HG03575 (cell line): Measurements from ENCODE around the gene C1QTNF4.
A peak's percentile ranks its signal among the peaks of the same experiment; 100 is the strongest.

Experiments used
- ATAC-seq: cut with Tn5 transposase; IDR thresholded peaks from one replicate; pipeline ENCODE4 v1.9.1; 2021; ENCODE audit not compliant: unreplicated experiment, insufficient number of reproducible peaks, low FRiP score; ENCODE audit errors: extremely low read depth

The C1QTNF4 gene

GRCh38 chr11:47595967-47596366, 1.8 kb upstream of the C1QTNF4 start:
- ATAC-seq, result no peak

- no peak for ATAC-seq
Observed at GRCh38 chr11:47595029-47595428, 818 bp upstream of the C1QTNF4 start.

- no peak for ATAC-seq
Observed at GRCh38 chr11:47593492-47593933, 698 bp downstream of the C1QTNF4 start.

- no peak for ATAC-seq
Observed at GRCh38 chr11:47592970-47593369, 1.2 kb downstream of the C1QTNF4 start.

- ATAC-seq, result no peak
Observed at GRCh38 chr11:47592251-47592650, 2.0 kb downstream of the C1QTNF4 start.

GRCh38 chr11:47591764-47592163, 2.4 kb downstream of the C1QTNF4 start:
- ATAC-seq, result no peak

- no peak for ATAC-seq
Observed at GRCh38 chr11:47589977-47590861, 4.0 kb downstream of the C1QTNF4 start.

GRCh38 chr11:47589584-47589976, 4.6 kb downstream of the C1QTNF4 start:
- ATAC-seq, result no peak

GRCh38 chr11:47589118-47589517, 5.1 kb downstream of the C1QTNF4 start:
- no peak for ATAC-seq

- ATAC-seq, result no peak
Observed at GRCh38 chr11:47587723-47588326, 6.4 kb downstream of the C1QTNF4 start.

GRCh38 chr11:47587039-47587716, 7.0 kb downstream of the C1QTNF4 start:
- ATAC-seq, result no peak

- no peak for ATAC-seq
Observed at GRCh38 chr11:47586098-47586855, 7.9 kb downstream of the C1QTNF4 start, which contains the start of gene FAM180B. Gene FAM180B (plus strand): TSS chr11:47586678. CDS start chr11:47586769, 91 bp downstream.

- ATAC-seq, result no peak
Observed at GRCh38 chr11:47583844-47584243, 10.4 kb downstream of the C1QTNF4 start.

GRCh38 chr11:47578524-47579494, 15.4 kb downstream of the C1QTNF4 start, which contains the start of the genes KBTBD4 and NDUFS3:
Gene KBTBD4 (minus strand): TSS chr11:47578970. CDS start chr11:47578951, 19 bp downstream.
Gene NDUFS3 (plus strand): TSS chr11:47579074. CDS start chr11:47579092, 18 bp downstream.
- ATAC-seq, result peak; percentile 71

- ATAC-seq, result no peak
Observed at GRCh38 chr11:47577460-47578041, 16.7 kb downstream of the C1QTNF4 start.

- no peak for ATAC-seq
Observed at GRCh38 chr11:47573321-47573720, 20.9 kb downstream of the C1QTNF4 start.

- no peak for ATAC-seq
Observed at GRCh38 chr11:47572715-47573255, 21.4 kb downstream of the C1QTNF4 start.
